ENCODE measurements around the gene STMND1. TPM values are rescaled to one million over a fixed set of nuclear protein-coding genes. Genes with fewer than 3 reads are reported as not detected.
A peak's percentile ranks its signal among the peaks of the same experiment; 100 is the strongest.

STMND1 gene
- total RNA-seq, 4 donors from 2014 or later: not detected

GRCh38 chr6:17081273-17081672 is 20.6 kb upstream of the STMND1 start:
- no peak overlapping the region for H3K4me3 ChIP-seq
- H3K4me1 ChIP-seq: no peaks in the 10 kb centered on the region
- H3K27me3 ChIP-seq: no peaks in the 10 kb centered on the region
- H3K36me3 ChIP-seq: no peaks in the 10 kb centered on the region
- TF ChIP-seq POLR2A (IDR thresholded peaks at IDR 0.05): no peak
- TF ChIP-seq, protein P1, sequence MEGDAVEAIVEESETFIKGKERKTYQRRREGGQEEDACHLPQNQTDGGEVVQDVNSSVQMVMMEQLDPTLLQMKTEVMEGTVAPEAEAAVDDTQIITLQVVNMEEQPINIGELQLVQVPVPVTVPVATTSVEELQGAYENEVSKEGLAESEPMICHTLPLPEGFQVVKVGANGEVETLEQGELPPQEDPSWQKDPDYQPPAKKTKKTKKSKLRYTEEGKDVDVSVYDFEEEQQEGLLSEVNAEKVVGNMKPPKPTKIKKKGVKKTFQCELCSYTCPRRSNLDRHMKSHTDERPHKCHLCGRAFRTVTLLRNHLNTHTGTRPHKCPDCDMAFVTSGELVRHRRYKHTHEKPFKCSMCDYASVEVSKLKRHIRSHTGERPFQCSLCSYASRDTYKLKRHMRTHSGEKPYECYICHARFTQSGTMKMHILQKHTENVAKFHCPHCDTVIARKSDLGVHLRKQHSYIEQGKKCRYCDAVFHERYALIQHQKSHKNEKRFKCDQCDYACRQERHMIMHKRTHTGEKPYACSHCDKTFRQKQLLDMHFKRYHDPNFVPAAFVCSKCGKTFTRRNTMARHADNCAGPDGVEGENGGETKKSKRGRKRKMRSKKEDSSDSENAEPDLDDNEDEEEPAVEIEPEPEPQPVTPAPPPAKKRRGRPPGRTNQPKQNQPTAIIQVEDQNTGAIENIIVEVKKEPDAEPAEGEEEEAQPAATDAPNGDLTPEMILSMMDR (IDR thresholded peaks at IDR 0.05): no peak
- no peak for DNase-seq
- H3K27ac ChIP-seq: no peak overlapping the region
- no peaks in the 10 kb centered on the region for H3K9me3 ChIP-seq
- 63 to 72% methylated on average over 4 of the region's 4 CpGs for WGBS, 2 donors
- intact Hi-C loops (cut with DNase I): loop anchor here (10.0 kb wide), 1 partner anchor 306 kb away; no protein-coding TSS in a partner anchor

DNA sequence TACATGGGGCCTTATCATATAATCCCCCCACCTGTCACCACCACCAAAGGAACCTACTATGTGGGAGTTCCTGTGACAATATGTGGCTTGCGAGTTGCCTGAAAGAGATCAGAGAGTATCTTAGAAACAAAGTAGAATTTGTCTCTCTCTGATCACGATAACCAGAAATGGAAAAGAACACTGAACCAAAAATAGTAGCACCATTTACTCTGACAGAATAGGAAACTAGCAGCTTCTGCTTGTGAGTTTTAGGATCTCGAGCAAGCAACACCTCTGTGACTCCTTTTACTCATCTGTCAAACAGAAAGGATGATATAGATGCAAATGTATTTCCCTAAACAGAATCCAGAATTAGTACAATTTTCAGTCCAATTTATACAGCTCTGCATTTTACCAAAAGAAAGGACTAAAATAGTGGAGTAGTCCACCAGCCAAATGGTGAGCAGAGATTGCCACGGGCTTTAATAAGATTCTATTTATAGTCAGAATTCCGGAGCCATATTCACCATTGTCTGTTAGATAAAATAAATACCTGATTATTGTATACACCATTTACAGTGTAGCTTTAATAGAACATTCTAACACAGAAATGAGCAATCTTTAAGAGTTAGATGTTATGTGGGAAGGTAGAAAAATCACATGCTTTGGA is 19.9 kb upstream of the STMND1 start:
- H3K36me3 ChIP-seq: no peaks in the 10 kb centered on the region
- no peak overlapping the region for H3K27ac ChIP-seq
- H3K27me3 ChIP-seq: peaks cover 0 to 4% (median 0%) of the 10 kb centered on the region in 4 donors
- H3K9me3 ChIP-seq: no peaks in the 10 kb centered on the region
- intact Hi-C loops (cut with DNase I): loop anchor here (10.0 kb wide), 1 partner anchor 307 kb away; no protein-coding TSS in a partner anchor
- peaks cover 0 to 6% (median 0%) of the 10 kb centered on the region in 3 donors for H3K4me1 ChIP-seq
- H3K4me3 ChIP-seq: no peak overlapping the region
- no peak for DNase-seq
- TF ChIP-seq POLR2A (IDR thresholded peaks at IDR 0.05): no peak
- TF ChIP-seq, protein P1 (IDR thresholded peaks at IDR 0.05): no peak
- WGBS, 2 donors: 67 to 74% methylated on average over 5 of the region's 5 CpGs

GRCh38 chr6:17083397-17083796 is 18.5 kb upstream of the STMND1 start:
- Histone ChIP-seq H3K4me1 (peaks cover 0 to 8% (median 0%) of the 10 kb centered on the region in 3 donors), H3K4me3 (no peak overlapping the region), H3K27me3 (peaks cover 0 to 4% (median 0%) of the 10 kb centered on the region in 4 donors), H3K9me3 (no peaks in the 10 kb centered on the region), H3K36me3 (no peaks in the 10 kb centered on the region), H3K27ac (no peak overlapping the region)
- DNase-seq: no peak
- 67 to 73% methylated on average over 3 of the region's 3 CpGs for WGBS, 2 donors
- TF ChIP-seq POLR2A (IDR thresholded peaks at IDR 0.05): no peak
- TF ChIP-seq, protein P1 (IDR thresholded peaks at IDR 0.05): no peak
- intact Hi-C loops (cut with DNase I): loop anchor here (10.0 kb wide), 1 partner anchor 309 kb away; no protein-coding TSS in a partner anchor

GRCh38 chr6:17086469-17086868 is 15.4 kb upstream of the STMND1 start:
- no peak for DNase-seq
- no peak overlapping the region for H3K4me3 ChIP-seq
- no peak overlapping the region for H3K27ac ChIP-seq
- H3K36me3 ChIP-seq: no peaks in the 10 kb centered on the region
- H3K9me3 ChIP-seq: no peaks in the 10 kb centered on the region
- peaks cover 0 to 4% (median 0%) of the 10 kb centered on the region in 4 donors for H3K27me3 ChIP-seq
- intact Hi-C loops (cut with DNase I): loop anchor here (10.0 kb wide), 1 partner anchor 312 kb away; no protein-coding TSS in a partner anchor
- H3K4me1 ChIP-seq: peaks cover 0 to 8% (median 0%) of the 10 kb centered on the region in 3 donors
- WGBS, 2 donors: 21 to 26% methylated on average over 9 to 10 of the region's 11 CpGs
- TF ChIP-seq, protein P1 (IDR thresholded peaks at IDR 0.05): peak; percentile 35 to 85 (median 68)
- TF ChIP-seq POLR2A (IDR thresholded peaks at IDR 0.05): no peak

DNA sequence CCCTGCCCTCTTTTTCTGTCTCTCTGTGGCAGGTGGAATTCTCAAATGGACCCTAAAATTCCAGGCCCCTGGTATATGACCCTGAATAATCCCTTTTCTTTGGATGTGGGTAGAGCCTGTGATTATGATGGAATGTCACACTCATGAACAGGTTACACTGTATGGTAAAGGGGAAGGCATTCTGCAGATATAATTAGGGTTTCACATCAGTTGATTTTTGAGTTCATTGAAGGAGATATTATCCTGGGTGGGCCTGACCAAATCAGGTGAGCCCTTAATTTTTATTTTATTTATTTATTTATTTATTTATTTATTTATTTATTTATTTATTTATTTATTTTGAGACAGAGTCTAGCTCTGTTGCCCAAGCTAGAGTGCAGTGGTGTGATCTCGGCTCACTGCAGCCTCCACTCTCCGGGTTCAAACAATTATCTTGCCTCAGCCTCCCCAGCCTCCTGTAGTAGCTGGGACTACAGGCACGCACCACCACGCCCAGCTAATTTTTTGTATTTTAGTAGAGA is 13.7 kb upstream of the STMND1 start:
- TF ChIP-seq, protein P1 (IDR thresholded peaks at IDR 0.05): no peak
- no peak for TF ChIP-seq POLR2A (IDR thresholded peaks at IDR 0.05)
- Histone ChIP-seq H3K36me3 (no peaks in the 10 kb centered on the region), H3K9me3 (no peaks in the 10 kb centered on the region), H3K4me3 (no peak overlapping the region), H3K27ac (no peak overlapping the region), H3K27me3 (peaks cover 0 to 4% (median 0%) of the 10 kb centered on the region in 4 donors), H3K4me1 (peaks cover 0 to 8% (median 0%) of the 10 kb centered on the region in 3 donors)
- no peak for DNase-seq
- WGBS, 2 donors: 93 to 98% methylated on average over 4 of the region's 4 CpGs
- intact Hi-C loops (cut with DNase I): loop anchor here (10.0 kb wide), 1 partner anchor 313 kb away; no protein-coding TSS in a partner anchor
